ENCODE results near the gene DEXI.

DEXI gene

GRCh38 chr16:10885246-10885645, 57.0 kb downstream of the DEXI start:
- no peak for FAIRE-seq

GRCh38 chr16:10883004-10883403, 59.3 kb downstream of the DEXI start:
- FAIRE-seq = no peak

- no peak for FAIRE-seq
These were observed 60.7 kb downstream of the DEXI start for GRCh38 chr16:10881479-10882030.

- FAIRE-seq = no peak
These were observed 61.4 kb downstream of the DEXI start for GRCh38 chr16:10880594-10881452.

- FAIRE-seq = no peak
These were observed 62.3 kb downstream of the DEXI start for GRCh38 chr16:10879681-10880589.

Measured in colon (tissue), 2 donors.